ENCODE measurements around the gene FOXN3. TPM values are rescaled to one million over a fixed set of nuclear protein-coding genes. Genes with fewer than 3 reads are reported as not detected.

Gene FOXN3
- total RNA-seq, 4 donors from 2014 or later: 118 to 211 (median 167) TPM

GRCh38 chr14:89110110-89110509 is 306.9 kb downstream of the FOXN3 start:
- DNase-seq (ENCODE audit: low spot score in 2 of 2): no peak
- H3K4me3 ChIP-seq (ENCODE audit: low read depth, poor library complexity, severe bottlenecking): no peak overlapping the region
- WGBS, 2 donors: 88 to 91% methylated on average over 9 of the region's 9 CpGs
- intact Hi-C loops (cut with DNase I; ENCODE audit: low total_unique reads): no loop called here
- TF ChIP-seq POLR2A (IDR thresholded peaks at IDR 0.05): no peak
- TF ChIP-seq, protein P1, sequence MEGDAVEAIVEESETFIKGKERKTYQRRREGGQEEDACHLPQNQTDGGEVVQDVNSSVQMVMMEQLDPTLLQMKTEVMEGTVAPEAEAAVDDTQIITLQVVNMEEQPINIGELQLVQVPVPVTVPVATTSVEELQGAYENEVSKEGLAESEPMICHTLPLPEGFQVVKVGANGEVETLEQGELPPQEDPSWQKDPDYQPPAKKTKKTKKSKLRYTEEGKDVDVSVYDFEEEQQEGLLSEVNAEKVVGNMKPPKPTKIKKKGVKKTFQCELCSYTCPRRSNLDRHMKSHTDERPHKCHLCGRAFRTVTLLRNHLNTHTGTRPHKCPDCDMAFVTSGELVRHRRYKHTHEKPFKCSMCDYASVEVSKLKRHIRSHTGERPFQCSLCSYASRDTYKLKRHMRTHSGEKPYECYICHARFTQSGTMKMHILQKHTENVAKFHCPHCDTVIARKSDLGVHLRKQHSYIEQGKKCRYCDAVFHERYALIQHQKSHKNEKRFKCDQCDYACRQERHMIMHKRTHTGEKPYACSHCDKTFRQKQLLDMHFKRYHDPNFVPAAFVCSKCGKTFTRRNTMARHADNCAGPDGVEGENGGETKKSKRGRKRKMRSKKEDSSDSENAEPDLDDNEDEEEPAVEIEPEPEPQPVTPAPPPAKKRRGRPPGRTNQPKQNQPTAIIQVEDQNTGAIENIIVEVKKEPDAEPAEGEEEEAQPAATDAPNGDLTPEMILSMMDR (IDR thresholded peaks at IDR 0.05): no peak

GRCh38 chr14:89108608-89109007 is 308.4 kb downstream of the FOXN3 start:
- DNase-seq (ENCODE audit: low spot score in 2 of 2): no peak
- TF ChIP-seq POLR2A (IDR thresholded peaks at IDR 0.05): no peak
- TF ChIP-seq, protein P1 (IDR thresholded peaks at IDR 0.05): no peak
- intact Hi-C loops (cut with DNase I; ENCODE audit: low total_unique reads): no loop called here
- no peak overlapping the region for H3K4me3 ChIP-seq (ENCODE audit: low read depth, poor library complexity, severe bottlenecking)
- 84 to 87% methylated on average over 4 of the region's 4 CpGs for WGBS, 2 donors

DNA sequence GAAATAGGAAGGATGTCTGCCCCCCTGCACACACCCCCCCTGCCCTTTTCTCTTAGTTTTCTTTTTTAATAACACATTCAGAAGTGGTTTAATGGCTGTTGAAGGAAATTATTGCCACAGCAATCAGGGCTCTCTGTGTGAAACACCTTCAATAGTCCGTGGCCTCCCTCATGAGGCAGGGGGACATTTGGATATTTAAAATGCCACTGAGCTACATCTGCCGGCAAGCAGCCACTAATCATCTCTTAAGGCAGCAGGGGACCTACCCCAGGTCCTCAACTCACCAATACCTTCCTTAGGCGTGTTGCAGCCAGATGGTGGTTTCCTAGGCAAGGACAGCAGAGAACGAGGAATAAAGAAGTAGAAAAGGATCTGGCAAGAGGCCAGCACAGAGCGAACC is 309.4 kb downstream of the FOXN3 start:
- TF ChIP-seq POLR2A (IDR thresholded peaks at IDR 0.05): no peak
- TF ChIP-seq, protein P1 (IDR thresholded peaks at IDR 0.05): no peak
- H3K4me3 ChIP-seq (ENCODE audit: low read depth, poor library complexity, severe bottlenecking): no peak overlapping the region
- no peak for DNase-seq (ENCODE audit: low spot score in 2 of 2)
- 59 to 64% methylated on average over 5 of the region's 5 CpGs for WGBS, 2 donors
- intact Hi-C loops (cut with DNase I; ENCODE audit: low total_unique reads): no loop called here

All from lower leg skin (tissue), 4 donors.